GM19043 (cell line): ENCODE results near the gene CABP4.

Source experiments
- ATAC-seq: cut with Tn5 transposase; IDR thresholded peaks from one replicate; pipeline ENCODE4 v1.9.1; 2021; ENCODE audit warnings: low read depth; ENCODE audit not compliant: unreplicated experiment

CABP4 gene

GRCh38 chr11:67492801-67493547 lies 37.8 kb downstream of the CABP4 start:
- ATAC-seq: no peak

DNA sequence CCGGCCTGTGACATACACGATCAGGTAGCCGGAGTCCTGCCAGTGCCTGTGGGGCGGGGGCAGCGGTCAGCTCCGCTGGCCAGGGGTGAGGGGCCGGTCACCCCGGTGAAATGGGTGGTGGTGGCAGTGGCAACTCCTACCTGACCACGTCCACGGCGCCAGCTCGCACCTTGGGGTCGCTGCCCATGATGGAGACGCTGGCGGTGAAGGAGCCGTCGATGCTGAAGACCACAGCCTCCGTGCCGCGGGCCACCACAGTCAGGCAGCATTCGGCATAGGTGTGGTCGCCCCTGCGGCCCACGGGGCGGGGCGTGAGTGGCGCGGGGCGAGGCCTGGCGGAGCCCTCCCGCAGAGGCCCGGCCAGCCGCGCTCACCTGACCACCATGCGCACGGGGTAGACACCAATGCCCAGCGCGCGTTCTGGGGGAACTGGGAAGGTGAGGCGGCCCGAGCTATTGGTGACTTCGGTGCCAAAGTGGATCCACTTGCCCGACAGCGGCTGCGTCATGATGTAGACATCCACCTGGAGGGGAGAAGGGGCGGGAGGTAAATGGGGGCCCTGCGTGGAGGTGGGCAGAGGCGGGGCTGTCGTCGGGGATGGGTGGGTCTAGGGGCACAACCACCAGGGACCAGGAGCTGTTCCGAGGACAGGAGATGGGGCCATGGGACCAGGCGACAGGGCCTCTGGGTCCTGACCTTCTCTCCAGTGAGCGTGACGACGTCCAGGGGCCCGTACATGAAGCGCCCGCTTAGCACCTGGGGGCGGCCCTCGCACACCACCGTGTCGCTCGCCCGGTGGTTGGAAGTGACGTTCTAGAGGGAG lies 38.6 kb downstream of the CABP4 start:
- no peak for ATAC-seq

DNA sequence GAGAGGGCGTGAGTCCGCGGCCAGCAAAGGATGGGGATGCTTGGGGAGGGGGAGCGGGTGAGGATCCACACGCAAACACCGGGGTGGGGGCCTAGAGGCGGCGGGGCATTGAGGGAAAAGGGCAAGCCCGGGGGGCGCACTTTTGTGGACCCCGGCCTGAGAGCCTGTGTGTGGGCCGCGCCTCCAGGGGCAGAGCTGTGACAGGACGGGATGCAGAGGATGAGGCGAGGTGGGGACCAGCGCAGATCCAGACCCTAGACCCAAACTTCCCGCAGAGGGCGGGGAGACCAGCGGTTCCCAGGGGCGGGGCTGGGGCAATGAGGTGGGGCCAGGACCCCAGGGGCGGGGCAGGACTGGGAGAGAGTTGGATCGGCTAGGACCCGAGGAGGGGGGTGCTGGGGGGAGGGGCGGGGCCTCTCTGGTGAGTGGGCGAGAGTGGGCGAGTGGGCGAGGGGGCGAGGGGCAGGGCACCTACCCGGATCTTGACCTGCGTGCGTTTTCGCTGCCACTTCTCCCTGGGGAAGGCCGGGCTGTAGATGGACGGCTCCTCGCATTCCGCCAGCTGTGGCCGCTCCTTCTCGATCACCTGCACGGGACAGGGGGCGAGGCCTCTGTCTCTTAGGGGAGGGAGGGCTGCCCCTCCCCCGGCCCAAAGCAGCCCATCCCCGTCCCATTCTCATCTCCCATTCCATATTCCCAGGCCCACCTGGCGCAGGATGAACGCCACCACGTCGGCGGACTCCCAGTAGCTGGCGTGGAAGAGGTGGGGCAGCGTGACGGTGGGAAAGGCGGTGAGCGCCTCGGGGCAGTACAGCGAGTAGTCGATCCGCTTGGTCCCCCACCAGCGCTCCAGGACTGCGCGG lies 39.4 kb downstream of the CABP4 start:
- ATAC-seq: no peak

DNA sequence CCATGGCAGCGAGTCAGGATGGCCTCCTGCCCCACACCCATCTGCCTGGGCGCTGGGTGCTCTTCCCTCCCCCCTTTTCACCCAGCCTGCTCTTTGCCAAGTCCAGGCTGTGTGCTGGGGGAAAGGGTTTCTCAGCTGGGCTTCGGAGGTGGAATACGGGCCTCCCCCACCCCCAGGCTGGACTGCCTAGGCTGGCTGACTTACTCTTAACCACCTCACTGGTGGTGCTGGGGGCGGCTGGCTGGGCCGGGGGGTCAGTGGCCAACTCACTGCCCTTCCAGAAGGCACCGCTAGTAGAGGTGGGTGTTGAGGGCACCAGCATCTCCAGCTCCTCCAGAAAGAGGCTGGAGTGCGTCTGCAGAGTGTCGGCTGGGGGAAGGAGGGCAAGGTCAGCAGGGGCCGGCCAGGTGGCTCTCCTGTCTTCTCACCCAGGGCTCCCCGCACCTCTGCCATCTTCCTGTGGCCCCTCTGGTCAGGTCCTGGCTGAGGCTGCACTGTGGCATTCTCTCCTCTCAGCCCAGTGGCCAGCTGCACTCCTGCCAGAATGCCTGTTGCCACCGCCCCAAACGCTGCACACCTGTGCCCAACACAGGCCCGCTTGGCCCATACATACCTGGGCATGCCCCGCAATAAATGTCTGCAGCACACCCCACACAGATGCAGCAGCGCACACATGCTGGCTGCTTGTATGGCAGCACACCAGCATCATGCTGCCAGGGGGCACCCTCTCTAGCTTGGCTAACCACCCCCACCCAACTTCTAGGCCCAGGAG lies 40.3 kb downstream of the CABP4 start:
- ATAC-seq: no peak

- no peak for ATAC-seq
Measured at GRCh38 chr11:67496113-67496512, 41.0 kb downstream of the CABP4 start.

- ATAC-seq: no peak
Measured at GRCh38 chr11:67497656-67498291, 42.6 kb downstream of the CABP4 start.

DNA sequence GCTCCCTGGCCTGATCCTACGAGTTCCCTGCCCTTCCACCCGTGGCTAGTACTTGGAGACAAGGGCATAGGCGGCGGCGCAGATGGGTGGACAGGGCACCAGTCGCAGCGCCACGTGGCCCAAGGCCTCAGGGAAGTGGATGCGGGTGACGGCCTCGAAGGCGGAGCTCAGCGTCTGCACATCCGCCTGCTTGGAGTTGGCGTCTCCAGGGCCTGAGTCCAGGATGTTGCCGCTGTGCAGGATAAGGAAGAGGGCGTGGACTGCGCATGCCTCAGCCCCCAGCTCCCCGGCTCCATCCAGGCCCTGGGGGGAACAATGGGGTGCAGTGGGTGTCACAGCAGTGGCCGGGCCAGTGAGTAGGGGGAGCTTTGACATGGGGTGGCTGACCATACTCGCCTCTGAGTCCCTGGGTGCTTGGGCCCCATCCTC lies 43.4 kb downstream of the CABP4 start:
- no peak for ATAC-seq

DNA sequence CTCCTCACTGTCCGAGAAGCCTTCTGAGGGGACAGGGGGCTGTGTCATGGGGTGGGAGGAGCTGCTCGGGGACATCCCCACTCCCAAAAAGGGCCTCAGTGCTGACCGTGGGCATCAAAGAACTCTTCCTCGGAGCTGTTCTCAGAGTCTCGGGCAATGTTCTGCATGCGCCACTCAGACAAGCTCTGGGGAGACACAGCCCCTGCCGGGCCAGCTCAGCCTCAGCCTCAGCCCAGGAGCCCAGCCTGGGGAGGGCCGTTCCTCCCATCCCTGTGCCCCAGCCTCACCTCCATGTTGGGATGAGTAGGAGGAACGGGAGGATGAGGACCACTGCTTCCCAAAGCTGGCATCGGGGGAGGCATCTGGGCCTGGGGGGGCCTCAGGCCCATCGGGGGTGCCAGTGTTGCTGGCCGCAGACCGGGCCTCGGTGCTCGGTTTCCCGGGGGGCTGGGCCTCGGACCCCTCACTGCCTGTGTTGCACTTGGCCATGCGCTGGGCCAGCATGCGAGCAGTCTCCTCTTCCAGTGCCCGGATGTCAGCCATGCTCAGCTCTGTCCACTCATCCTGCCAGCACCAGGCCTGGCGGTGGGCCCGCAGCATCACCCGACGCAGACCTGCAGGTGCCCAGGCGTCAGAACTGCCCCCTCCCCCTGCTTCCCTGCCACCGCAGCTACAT lies 44.8 kb downstream of the CABP4 start:
- ATAC-seq: no peak

DNA sequence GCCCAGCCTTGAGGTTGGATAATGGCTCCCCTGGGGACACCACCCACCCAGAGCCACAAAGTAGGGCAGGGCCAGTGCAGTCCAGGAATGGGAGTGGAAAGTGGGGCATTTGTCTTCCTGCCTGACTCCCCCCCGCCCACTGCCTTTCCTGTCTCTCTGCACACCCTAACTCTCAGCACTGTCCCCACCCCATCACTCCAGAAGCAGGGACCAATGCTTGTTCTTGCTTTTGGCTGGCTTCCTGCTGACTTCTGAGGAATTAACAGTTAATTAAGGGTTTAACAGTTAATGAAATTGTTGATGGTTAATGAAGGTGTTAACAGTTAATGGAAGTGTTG lies 45.3 kb downstream of the CABP4 start:
- no peak for ATAC-seq

GRCh38 chr11:67500831-67501715 lies 45.9 kb downstream of the CABP4 start:
- no peak for ATAC-seq

- ATAC-seq: no peak
Measured at GRCh38 chr11:67501854-67502253, 46.7 kb downstream of the CABP4 start.

GRCh38 chr11:67502328-67502979 lies 47.3 kb downstream of the CABP4 start:
- ATAC-seq: no peak

- no peak for ATAC-seq
Measured at GRCh38 chr11:67503119-67504004, 48.2 kb downstream of the CABP4 start.

DNA sequence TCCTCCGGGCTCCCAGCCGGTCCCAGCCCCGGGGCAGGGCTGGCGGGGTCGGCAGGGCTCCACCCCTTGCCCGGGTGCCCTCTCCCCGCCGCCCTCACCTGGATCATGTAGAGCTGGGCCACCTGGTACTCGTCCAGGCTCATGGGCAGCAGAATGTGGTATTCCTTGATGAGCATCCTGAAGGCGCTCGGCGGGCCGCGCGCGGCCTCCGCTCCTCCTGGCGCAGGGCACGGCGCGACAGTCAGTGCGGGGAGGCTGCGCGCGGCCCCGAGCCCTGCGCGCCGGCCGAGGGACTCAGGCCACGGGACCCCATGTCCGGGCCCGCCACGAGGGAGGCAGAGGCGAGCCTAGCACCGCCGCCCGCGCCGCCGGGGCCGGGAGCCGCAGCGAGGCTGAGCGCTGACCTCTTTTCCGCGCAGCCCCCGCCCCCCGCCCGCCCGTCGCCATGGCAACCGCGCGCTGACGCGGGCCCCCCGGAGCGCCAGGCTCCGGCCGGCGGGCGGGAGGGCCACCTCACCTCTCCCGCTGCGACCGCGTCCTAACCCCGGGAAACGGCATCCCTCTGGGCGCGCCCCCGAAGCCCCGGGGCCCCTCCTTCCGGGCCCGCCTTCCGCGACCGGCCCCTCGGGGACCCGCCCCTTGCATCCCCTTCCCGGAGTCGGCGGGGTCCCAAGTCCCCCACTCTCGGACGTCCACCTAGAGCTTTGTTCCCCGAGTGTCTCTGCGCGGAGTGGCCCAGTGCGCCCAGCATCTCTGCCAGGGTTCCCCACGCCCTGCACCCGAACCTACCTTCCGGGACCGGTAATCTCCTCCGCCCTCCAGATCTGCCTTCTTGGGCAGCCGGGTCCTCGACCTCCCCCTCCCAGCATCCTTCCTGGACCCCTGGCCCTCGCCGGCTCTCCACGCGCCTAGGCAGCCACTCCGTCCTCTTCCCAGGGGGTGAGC lies 49.1 kb downstream of the CABP4 start:
- ATAC-seq: no peak

- no peak for ATAC-seq
Measured at GRCh38 chr11:67504950-67505581, 49.9 kb downstream of the CABP4 start, which contains the start of gene PITPNM1. Gene PITPNM1, minus strand, starts transcription at chr11:67505363. Its CDS starts 1,183 bp downstream, at chr11:67504180.
